Hematopoietic multipotent progenitor cell treated with erythropoietin and hydrocortisone succinate and interleukin-3 and kit ligand, for 4 days (in vitro differentiated cells): ENCODE measurements around the gene RIN3.

Experiments
- DNase-seq: peaks from one replicate; pipeline ENCODE4 v3.0.0-alpha.2; 2015

RIN3 gene

GRCh38 chr14:92513204-92513965, at the start of gene RIN3:
RIN3 (plus strand) TSS chr14:92513781; CDS start chr14:92513933, 152 bp downstream.
- peak; percentile 89 for DNase-seq

- DNase-seq = no peak
These were observed 49.4 kb upstream of the RIN3 start for GRCh38 chr14:92464156-92464555.

GRCh38 chr14:92464716-92465115, 48.9 kb upstream of the RIN3 start:
- DNase-seq = no peak

GRCh38 chr14:92465353-92466055, 48.1 kb upstream of the RIN3 start:
- DNase-seq = no peak

GRCh38 chr14:92466059-92466458, 47.5 kb upstream of the RIN3 start:
- no peak for DNase-seq

GRCh38 chr14:92469515-92469914, 44.1 kb upstream of the RIN3 start:
- DNase-seq = no peak

- DNase-seq = no peak
These were observed 43.4 kb upstream of the RIN3 start for GRCh38 chr14:92470215-92470614.

GRCh38 chr14:92470811-92471210, 42.8 kb upstream of the RIN3 start:
- DNase-seq = no peak

GRCh38 chr14:92471919-92472318, 41.7 kb upstream of the RIN3 start:
- DNase-seq = no peak

- DNase-seq = peak; percentile 49
These were observed 40.7 kb upstream of the RIN3 start for GRCh38 chr14:92472860-92473259.

GRCh38 chr14:92473261-92473968, 40.2 kb upstream of the RIN3 start:
- no peak for DNase-seq

- DNase-seq = no peak
These were observed 39.5 kb upstream of the RIN3 start for GRCh38 chr14:92473969-92474535.

- no peak for DNase-seq
These were observed 38.5 kb upstream of the RIN3 start for GRCh38 chr14:92475037-92475436.

- DNase-seq = peak; percentile 58
These were observed 38.0 kb upstream of the RIN3 start for GRCh38 chr14:92475451-92476187.

- no peak for DNase-seq
These were observed 32.7 kb upstream of the RIN3 start for GRCh38 chr14:92480856-92481255.

GRCh38 chr14:92481386-92481785, 32.2 kb upstream of the RIN3 start:
- no peak for DNase-seq

GRCh38 chr14:92481811-92482555, 31.6 kb upstream of the RIN3 start:
- DNase-seq = no peak

GRCh38 chr14:92482621-92483319, 30.8 kb upstream of the RIN3 start:
- DNase-seq = no peak

GRCh38 chr14:92484132-92484823, 29.3 kb upstream of the RIN3 start:
- DNase-seq = no peak

GRCh38 chr14:92486881-92487280, 26.7 kb upstream of the RIN3 start:
- no peak for DNase-seq
